ENCODE results near the gene TSSK3. TPM values are rescaled to one million over a fixed set of nuclear protein-coding genes. Genes with fewer than 3 reads are reported as not detected.
A peak's percentile ranks its signal among the peaks of the same experiment; 100 is the strongest.

TSSK3 gene
- total and polyA plus RNA-seq, 2 donors (not counting 1 experiment from before 2014, with no cell fraction given), result 1.8 to 11.6 TPM

GRCh38 chr1:32357614-32358013 is 4.7 kb upstream of the TSSK3 start:
- no peak overlapping the region for H3K27ac Mint-ChIP-seq
- H3K79me2 ChIP-seq (ENCODE audit: control insufficient read depth, insufficient read depth, low read length), result no peaks in the 10 kb centered on the region
- POLR2A ChIA-PET, result no interaction called here
- no peak for ATAC-seq (ENCODE audit: low read depth)
- no peak overlapping the region for H3K27ac ChIP-seq (ENCODE audit: low read length in 2 of 2)
- H3K4me3 ChIP-seq (ENCODE audit: control extremely low read depth in 1 of 5, extremely low read depth in 1 of 5, insufficient read depth in 1 of 5, low read depth in 2 of 5, low read length in 4 of 5), result no peak overlapping the region
- no peak for TF ChIP-seq CTCF (IDR thresholded peaks at IDR 0.05)
- no peak for TF ChIP-seq EZH2 (IDR thresholded peaks at IDR 0.05; ENCODE audit: borderline replicate concordance, insufficient read depth, low read depth, low read length, poor library complexity, severe bottlenecking)
- H3K4me2 ChIP-seq (replicated peaks; ENCODE audit: low read depth, low read length, poor library complexity, severe bottlenecking), result no peak overlapping the region
- peaks cover 22 to 35% of the 10 kb centered on the region in 2 donors for H3K4me1 ChIP-seq (ENCODE audit: control insufficient read depth in 2 of 2, insufficient read depth in 2 of 2, low read length in 2 of 2)
- H3K27me3 ChIP-seq (replicated peaks in 1 of 4; ENCODE audit: control extremely low read depth in 1 of 4, control insufficient read depth in 3 of 4, insufficient read depth in 4 of 4, low read length in 3 of 4), result no peaks in the 10 kb centered on the region
- no peaks in the 10 kb centered on the region for H3K36me3 ChIP-seq (replicated peaks in 1 of 2; ENCODE audit: control extremely low read depth in 1 of 2, control insufficient read depth in 1 of 2, extremely low read depth in 1 of 2, insufficient read depth in 2 of 2, low read length in 1 of 2)
- H3K9me3 ChIP-seq (ENCODE audit: control extremely low read depth in 1 of 3, control insufficient read depth in 2 of 3, insufficient read depth in 1 of 3, low read length in 2 of 3), result no peaks in the 10 kb centered on the region
- intact Hi-C loops (cut with micrococcal nuclease), result loop anchor here (10.0 kb wide), 1 partner anchor 713 kb away; the partner anchor contains the start of gene PEF1
- peaks cover 27% of the 10 kb centered on the region for H3K4me1 Mint-ChIP-seq
- H3K9ac ChIP-seq (ENCODE audit: low read length), result no peak overlapping the region
- 100% methylated on average over 2 of the region's 6 CpGs for WGBS (ENCODE audit: insufficient coverage)
- no peaks in the 10 kb centered on the region for H3K27me3 Mint-ChIP-seq
- no peak overlapping the region for H2AFZ ChIP-seq (ENCODE audit: insufficient read depth, low read depth, low read length, poor library complexity, severe bottlenecking)
- no peak overlapping the region for H3K4me3 Mint-ChIP-seq
- H3K9me3 Mint-ChIP-seq (ENCODE audit: insufficient read depth), result no peaks in the 10 kb centered on the region
- DNase-seq, result no peak
- CTCF ChIA-PET, result interaction anchor here (1.1 kb wide), 1 partner anchor 142 kb away, joined by 4 read pairs; no protein-coding TSS in a partner anchor
- H4K20me1 ChIP-seq (ENCODE audit: control insufficient read depth, insufficient read depth, low read length, poor library complexity, severe bottlenecking), result no peaks in the 10 kb centered on the region

- CTCF ChIA-PET, result interaction anchor here (0.6 to 2.8 kb wide), 5 partner anchors 11 to 143 kb away, joined by 3 to 18 read pairs (median 4); partner anchors contain the start of gene MARCKSL1
- ATAC-seq (ENCODE audit: low read depth), result no peak
- H3K27ac ChIP-seq (ENCODE audit: low read length in 2 of 2), result no peak overlapping the region
- no peaks in the 10 kb centered on the region for H3K9me3 ChIP-seq (ENCODE audit: control extremely low read depth in 1 of 3, control insufficient read depth in 2 of 3, insufficient read depth in 1 of 3, low read length in 2 of 3)
- Mint-ChIP-seq H3K4me3 (no peak overlapping the region), H3K27me3 (no peaks in the 10 kb centered on the region), H3K9me3 (ENCODE audit: insufficient read depth) (no peaks in the 10 kb centered on the region), H3K27ac (peak overlapping the region; percentile 60), H3K4me1 (peaks cover 27% of the 10 kb centered on the region)
- no peak overlapping the region for H3K4me2 ChIP-seq (replicated peaks; ENCODE audit: low read depth, low read length, poor library complexity, severe bottlenecking)
- H3K27me3 ChIP-seq (replicated peaks in 1 of 4; ENCODE audit: control extremely low read depth in 1 of 4, control insufficient read depth in 3 of 4, insufficient read depth in 4 of 4, low read length in 3 of 4), result no peaks in the 10 kb centered on the region
- no peaks in the 10 kb centered on the region for H3K79me2 ChIP-seq (ENCODE audit: control insufficient read depth, insufficient read depth, low read length)
- intact Hi-C loops (cut with micrococcal nuclease), result loop anchor here (10.0 kb wide), 1 partner anchor 714 kb away; the partner anchor contains the start of gene PEF1
- H4K20me1 ChIP-seq (ENCODE audit: control insufficient read depth, insufficient read depth, low read length, poor library complexity, severe bottlenecking), result no peaks in the 10 kb centered on the region
- TF ChIP-seq CTCF (IDR thresholded peaks at IDR 0.05) (no peak), EZH2 (IDR thresholded peaks at IDR 0.05; ENCODE audit: borderline replicate concordance, insufficient read depth, low read depth, low read length, poor library complexity, severe bottlenecking) (no peak)
- H2AFZ ChIP-seq (ENCODE audit: insufficient read depth, low read depth, low read length, poor library complexity, severe bottlenecking), result no peak overlapping the region
- POLR2A ChIA-PET, result interaction anchor here (1.1 to 2.3 kb wide), 2 partner anchors 14 to 22 kb away, joined by 4 to 23 read pairs; partner anchors contain the start of gene MARCKSL1
- no peak overlapping the region for H3K9ac ChIP-seq (ENCODE audit: low read length)
- H3K36me3 ChIP-seq (replicated peaks in 1 of 2; ENCODE audit: control extremely low read depth in 1 of 2, control insufficient read depth in 1 of 2, extremely low read depth in 1 of 2, insufficient read depth in 2 of 2, low read length in 1 of 2), result no peaks in the 10 kb centered on the region
- WGBS (ENCODE audit: insufficient coverage), result 100% methylated on average over 1 of the region's 3 CpGs
- H3K4me1 ChIP-seq (ENCODE audit: control insufficient read depth in 2 of 2, insufficient read depth in 2 of 2, low read length in 2 of 2), result peaks cover 22 to 35% of the 10 kb centered on the region in 2 donors
- no peak for DNase-seq
- no peak overlapping the region for H3K4me3 ChIP-seq (ENCODE audit: control extremely low read depth in 1 of 5, extremely low read depth in 1 of 5, insufficient read depth in 1 of 5, low read depth in 2 of 5, low read length in 4 of 5)
Observed at GRCh38 chr1:32358435-32358834, 3.9 kb upstream of the TSSK3 start.

Measured in B cell (primary cell).